Neural cell (in vitro differentiated cells): ENCODE results near the gene TOR1AIP2.

ENCODE experiments used
- EZH2 ChIP-seq: fragments of 200-600, 300-800 bp; shearing (Covaris generic), sonication (generic); IDR thresholded peaks from 2 replicates; pipeline ENCODE4 v1.6.1; 2014; ENCODE audit warnings: antibody characterized with exemption, low read length, borderline replicate concordance, mild to moderate bottlenecking; ENCODE audit not compliant: insufficient read depth, poor library complexity, severe bottlenecking
- POLR2AphosphoS5 ChIP-seq: IDR thresholded peaks from 2 replicates; pipeline ENCODE4 v1.6.1; 2012
- RAD21 ChIP-seq: fragments of 450-650 bp; conservative IDR thresholded peaks from 2 replicates; pipeline ENCODE4 v1.6.1; 2014; ENCODE audit warnings: antibody characterized with exemption, mild to moderate bottlenecking, moderate library complexity
- TAF1 ChIP-seq: IDR thresholded peaks from 2 replicates; pipeline ENCODE4 v1.6.1; 2012; ENCODE audit warnings: low read depth
- TF ChIP-seq, protein P1 (sequence below): fragments of 450-650 bp; IDR thresholded peaks from 2 replicates; pipeline ENCODE4 v1.5.1; 2014; ENCODE audit warnings: antibody characterized with exemption, mild to moderate bottlenecking, moderate library complexity; ENCODE audit not compliant: poor library complexity, severe bottlenecking
- TF ChIP-seq, protein P2 (sequence below): IDR thresholded peaks from 2 replicates; pipeline ENCODE4 v1.6.1; 2012; ENCODE audit warnings: borderline replicate concordance

DNA sequence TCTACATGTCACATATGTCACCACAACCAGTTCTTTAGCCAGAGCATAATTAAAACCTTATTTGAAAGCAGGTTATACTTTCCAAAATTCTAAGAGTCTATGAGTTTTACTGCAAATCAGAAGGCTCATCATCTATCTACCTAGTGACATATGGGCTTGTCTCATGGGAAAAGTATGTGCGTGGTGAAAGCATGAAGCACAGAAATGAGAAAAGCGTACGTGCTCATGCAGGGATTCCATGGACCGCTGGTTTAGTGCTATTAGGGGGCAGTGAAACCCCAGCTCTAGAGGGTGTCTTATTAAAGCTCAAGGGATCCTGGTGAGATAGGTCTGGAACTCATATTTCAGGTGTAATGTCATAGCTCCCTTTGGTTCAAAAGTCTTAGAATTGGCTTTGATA is 84.3 kb downstream of the TOR1AIP2 start:
- TF ChIP-seq, protein P1, sequence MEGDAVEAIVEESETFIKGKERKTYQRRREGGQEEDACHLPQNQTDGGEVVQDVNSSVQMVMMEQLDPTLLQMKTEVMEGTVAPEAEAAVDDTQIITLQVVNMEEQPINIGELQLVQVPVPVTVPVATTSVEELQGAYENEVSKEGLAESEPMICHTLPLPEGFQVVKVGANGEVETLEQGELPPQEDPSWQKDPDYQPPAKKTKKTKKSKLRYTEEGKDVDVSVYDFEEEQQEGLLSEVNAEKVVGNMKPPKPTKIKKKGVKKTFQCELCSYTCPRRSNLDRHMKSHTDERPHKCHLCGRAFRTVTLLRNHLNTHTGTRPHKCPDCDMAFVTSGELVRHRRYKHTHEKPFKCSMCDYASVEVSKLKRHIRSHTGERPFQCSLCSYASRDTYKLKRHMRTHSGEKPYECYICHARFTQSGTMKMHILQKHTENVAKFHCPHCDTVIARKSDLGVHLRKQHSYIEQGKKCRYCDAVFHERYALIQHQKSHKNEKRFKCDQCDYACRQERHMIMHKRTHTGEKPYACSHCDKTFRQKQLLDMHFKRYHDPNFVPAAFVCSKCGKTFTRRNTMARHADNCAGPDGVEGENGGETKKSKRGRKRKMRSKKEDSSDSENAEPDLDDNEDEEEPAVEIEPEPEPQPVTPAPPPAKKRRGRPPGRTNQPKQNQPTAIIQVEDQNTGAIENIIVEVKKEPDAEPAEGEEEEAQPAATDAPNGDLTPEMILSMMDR, result no peak
- no peak for TF ChIP-seq POLR2AphosphoS5
- TF ChIP-seq, protein P2, sequence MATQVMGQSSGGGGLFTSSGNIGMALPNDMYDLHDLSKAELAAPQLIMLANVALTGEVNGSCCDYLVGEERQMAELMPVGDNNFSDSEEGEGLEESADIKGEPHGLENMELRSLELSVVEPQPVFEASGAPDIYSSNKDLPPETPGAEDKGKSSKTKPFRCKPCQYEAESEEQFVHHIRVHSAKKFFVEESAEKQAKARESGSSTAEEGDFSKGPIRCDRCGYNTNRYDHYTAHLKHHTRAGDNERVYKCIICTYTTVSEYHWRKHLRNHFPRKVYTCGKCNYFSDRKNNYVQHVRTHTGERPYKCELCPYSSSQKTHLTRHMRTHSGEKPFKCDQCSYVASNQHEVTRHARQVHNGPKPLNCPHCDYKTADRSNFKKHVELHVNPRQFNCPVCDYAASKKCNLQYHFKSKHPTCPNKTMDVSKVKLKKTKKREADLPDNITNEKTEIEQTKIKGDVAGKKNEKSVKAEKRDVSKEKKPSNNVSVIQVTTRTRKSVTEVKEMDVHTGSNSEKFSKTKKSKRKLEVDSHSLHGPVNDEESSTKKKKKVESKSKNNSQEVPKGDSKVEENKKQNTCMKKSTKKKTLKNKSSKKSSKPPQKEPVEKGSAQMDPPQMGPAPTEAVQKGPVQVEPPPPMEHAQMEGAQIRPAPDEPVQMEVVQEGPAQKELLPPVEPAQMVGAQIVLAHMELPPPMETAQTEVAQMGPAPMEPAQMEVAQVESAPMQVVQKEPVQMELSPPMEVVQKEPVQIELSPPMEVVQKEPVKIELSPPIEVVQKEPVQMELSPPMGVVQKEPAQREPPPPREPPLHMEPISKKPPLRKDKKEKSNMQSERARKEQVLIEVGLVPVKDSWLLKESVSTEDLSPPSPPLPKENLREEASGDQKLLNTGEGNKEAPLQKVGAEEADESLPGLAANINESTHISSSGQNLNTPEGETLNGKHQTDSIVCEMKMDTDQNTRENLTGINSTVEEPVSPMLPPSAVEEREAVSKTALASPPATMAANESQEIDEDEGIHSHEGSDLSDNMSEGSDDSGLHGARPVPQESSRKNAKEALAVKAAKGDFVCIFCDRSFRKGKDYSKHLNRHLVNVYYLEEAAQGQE, result no peak
- no peak for TF ChIP-seq TAF1
- no peak for TF ChIP-seq RAD21
- TF ChIP-seq EZH2, result no peak
